SU-DHL-6 (cell line): ENCODE measurements around the gene ENO3.

Experiments used
- CTCF ChIP-seq: fragments of 200-600 bp; sonication (generic); IDR thresholded peaks from one replicate; pipeline ENCODE4 v1.5.1; 2017; ENCODE audit warnings: antibody characterized with exemption, mild to moderate bottlenecking, low read length, moderate library complexity; ENCODE audit not compliant: insufficient read depth, poor library complexity, severe bottlenecking
- EZH2phosphoT487 ChIP-seq: fragments of 200-600 bp; sonication (generic), shearing (Covaris generic); conservative IDR thresholded peaks from 2 replicates; pipeline ENCODE4 v1.6.1; 2018; ENCODE audit warnings: mild to moderate bottlenecking, antibody characterized with exemption, low read length, moderate library complexity, mixed read lengths

GRCh38 chr17:4936436-4936835, 14.5 kb upstream of the ENO3 start:
- no peak for TF ChIP-seq CTCF
- no peak for TF ChIP-seq EZH2phosphoT487
